ENCODE data around the gene PRRC2B. TPM values are rescaled to one million over a fixed set of nuclear protein-coding genes. Genes with fewer than 3 reads are reported as not detected.
"Not testable (repeated sequence)": the region's sequence is repeated elsewhere in the genome, so short reads cannot be mapped to it uniquely, and the experiment has no call there.

Gene PRRC2B
- total RNA-seq, 2 experiments from 2014 or later = 281 to 303 TPM

GRCh38 chr9:131539223-131539923, 145.5 kb downstream of the PRRC2B start:
- peaks cover 6% of the 10 kb centered on the region for H3K27me3 Mint-ChIP-seq
- H3K4me1 Mint-ChIP-seq = peaks cover 39% of the 10 kb centered on the region
- H3K36me3 Mint-ChIP-seq (ENCODE audit: low read depth) = peaks cover 17% of the 10 kb centered on the region
- peak; percentile 49 for DNase-seq
- POLR2A ChIA-PET = interaction anchor here (0.6 kb wide), 1 partner anchor 40 kb away, joined by 3 read pairs; no protein-coding TSS in a partner anchor
- H3K9me3 Mint-ChIP-seq = peaks cover 17% of the 10 kb centered on the region
- CTCF ChIA-PET = no interaction called here
- H3K4me3 Mint-ChIP-seq = no peak overlapping the region
- peak overlapping the region; percentile 76 for H3K27ac Mint-ChIP-seq

DNA sequence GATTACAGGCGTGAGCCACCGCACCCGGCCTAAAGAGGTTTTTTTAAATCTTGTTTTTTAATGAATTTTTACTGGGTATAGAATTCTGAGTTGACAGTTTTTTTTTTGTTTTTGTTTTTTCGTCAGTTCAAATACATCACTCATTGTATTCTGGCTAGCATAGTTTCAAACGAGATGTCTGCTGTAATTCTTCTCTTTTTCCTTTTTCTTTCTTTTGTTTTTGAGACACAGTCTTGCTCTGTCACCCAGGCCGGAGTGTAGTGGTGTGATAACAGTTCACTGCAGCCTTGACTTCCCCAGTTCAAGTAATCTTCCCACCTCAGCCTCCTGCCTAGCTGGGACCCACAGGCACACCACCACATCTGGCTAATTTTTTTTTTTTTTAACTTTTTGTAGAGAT, 149.3 kb downstream of the PRRC2B start:
- POLR2A ChIA-PET = no interaction called here
- H3K27ac Mint-ChIP-seq = no peak overlapping the region
- peaks cover 31% of the 10 kb centered on the region for H3K36me3 Mint-ChIP-seq (ENCODE audit: low read depth)
- no peak for DNase-seq
- H3K4me1 Mint-ChIP-seq = peaks cover 24% of the 10 kb centered on the region
- peaks cover 21% of the 10 kb centered on the region for H3K9me3 Mint-ChIP-seq
- H3K4me3 Mint-ChIP-seq = no peak overlapping the region
- CTCF ChIA-PET = no interaction called here
- H3K27me3 Mint-ChIP-seq = peaks cover 35% of the 10 kb centered on the region

DNA sequence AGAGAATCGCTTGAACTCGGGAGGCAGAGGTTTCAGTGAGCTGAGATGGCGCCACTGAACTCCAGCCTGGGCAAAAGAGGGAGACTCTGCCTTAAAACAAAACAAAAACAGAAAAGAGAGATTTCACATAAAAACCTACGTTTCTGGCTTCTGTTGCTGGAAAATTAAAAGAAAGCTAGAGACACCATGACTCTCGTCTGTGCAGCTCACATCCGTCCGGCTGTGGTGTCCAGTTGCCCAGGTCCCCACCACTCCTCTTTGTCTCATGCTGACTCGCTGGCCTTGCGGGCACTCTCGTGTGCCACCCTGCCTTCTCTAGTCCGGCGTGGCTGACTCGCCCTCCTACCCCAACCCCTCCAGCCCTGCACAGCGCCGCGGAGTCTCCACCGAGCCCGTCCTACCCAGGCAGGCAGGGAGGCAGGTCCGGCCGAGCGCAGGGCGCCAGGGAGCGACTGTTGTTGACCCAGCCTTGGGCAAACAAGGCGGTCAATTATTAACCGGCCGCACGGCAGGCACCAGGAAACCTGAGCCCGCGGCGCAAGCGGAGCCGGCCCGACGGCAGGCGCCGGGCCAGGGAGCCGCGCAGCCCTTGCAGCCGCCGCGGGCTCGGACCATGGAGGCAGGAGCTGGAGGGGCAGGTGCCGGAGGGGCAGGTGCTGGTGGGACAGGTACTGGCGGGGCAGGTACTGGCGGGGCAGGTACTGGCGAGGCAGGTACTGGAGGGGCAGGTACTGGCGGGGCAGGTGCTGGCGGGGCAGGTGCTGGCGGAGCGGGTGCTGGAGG, 151.3 kb downstream of the PRRC2B start, which contains the start of gene PRRT1B:
Gene PRRT1B (plus strand): TSS at position 521 of the 783 bp plus-strand sequence. CDS start 93 bp downstream, at position 614.
- peaks cover 14% of the 10 kb centered on the region for H3K4me1 Mint-ChIP-seq
- CTCF ChIA-PET = interaction anchor here (0.9 to 2.5 kb wide), 2 partner anchors 149 to 195 kb away, joined by 3 to 5 read pairs; no protein-coding TSS in a partner anchor
- H3K27me3 Mint-ChIP-seq = peaks cover 55% of the 10 kb centered on the region
- no peak within 1 kb of the TSS for H3K4me3 Mint-ChIP-seq
- POLR2A ChIA-PET = no interaction called here
- DNase-seq = no peak
- no peak within 1 kb of the TSS for H3K27ac Mint-ChIP-seq
- peaks cover 36% of the 10 kb centered on the region for H3K36me3 Mint-ChIP-seq (ENCODE audit: low read depth)
- peaks cover 31% of the 10 kb centered on the region for H3K9me3 Mint-ChIP-seq

DNA sequence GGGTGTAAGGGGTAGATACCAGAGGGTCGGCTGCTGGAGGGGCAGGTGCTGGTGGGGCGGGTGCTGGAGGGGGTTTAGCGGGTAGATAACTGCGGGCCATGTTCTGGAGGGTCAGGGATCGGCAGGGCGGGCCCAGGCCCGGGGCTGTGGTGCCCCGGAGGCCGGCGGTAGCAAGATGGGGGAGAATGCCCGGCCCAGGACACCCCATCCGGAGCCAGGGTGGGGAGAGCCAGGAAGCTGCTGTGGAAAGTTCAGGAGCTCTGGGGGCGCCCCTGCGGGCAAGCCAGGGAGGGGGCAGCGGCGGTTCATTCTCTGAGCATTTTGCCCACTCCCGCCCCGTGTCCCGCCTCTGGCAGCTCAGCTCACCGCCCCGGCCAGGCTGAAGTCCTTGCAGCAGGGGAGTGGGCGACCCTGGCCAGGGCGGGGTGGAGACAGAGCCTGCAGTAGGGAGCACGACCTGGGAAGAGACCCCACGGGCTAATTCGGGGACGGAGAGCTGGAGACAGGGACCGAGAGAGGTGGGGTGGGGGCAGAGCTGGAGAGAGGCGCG, 152.0 kb downstream of the PRRC2B start:
- Mint-ChIP-seq H3K9me3 (peaks cover 31% of the 10 kb centered on the region), H3K36me3 (ENCODE audit: low read depth) (peaks cover 36% of the 10 kb centered on the region), H3K27me3 (peaks cover 59% of the 10 kb centered on the region), H3K27ac (no peak overlapping the region), H3K4me3 (no peak overlapping the region), H3K4me1 (peaks cover 8% of the 10 kb centered on the region)
- CTCF ChIA-PET = interaction anchor here (0.9 to 2.5 kb wide), 3 partner anchors 14 to 195 kb away, joined by 3 to 5 read pairs (median 4); no protein-coding TSS in a partner anchor
- POLR2A ChIA-PET = no interaction called here
- no peak for DNase-seq

DNA sequence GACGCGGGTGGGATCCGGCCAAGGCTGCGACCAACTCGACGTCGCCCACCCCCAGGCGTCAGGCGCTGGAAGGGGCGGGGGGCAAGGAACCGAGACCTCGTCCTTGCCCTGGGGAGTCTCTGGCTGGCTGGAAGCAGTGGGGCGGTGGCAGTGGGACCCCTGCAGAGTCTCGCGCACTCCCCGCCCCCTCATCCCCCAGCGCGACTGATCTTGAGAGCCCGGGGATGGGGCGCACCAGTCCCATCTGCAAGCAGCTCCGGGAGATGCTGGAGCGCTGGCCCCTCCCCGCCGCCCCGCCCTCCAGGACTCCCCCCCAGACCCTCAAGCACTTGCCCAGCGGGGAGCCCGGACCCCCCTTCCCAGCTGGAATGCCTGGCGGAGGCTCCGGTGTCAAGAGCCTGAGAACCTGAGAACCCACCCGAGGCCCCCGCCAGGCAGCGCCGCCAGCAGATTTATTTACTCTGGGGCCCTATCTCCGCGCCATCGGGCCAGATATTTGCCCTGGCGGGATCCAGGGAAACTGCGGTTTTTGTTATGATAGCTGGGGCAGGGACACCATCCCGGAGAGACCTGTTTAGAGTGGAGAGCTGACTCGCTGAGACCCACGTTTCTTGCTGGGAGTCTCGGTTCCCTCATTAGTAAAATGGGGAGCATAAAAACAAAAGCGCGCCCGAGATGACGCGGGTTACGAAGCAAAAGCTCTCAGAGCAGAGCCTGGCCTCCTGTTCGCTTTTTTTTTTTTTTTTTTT, 152.6 kb downstream of the PRRC2B start:
- DNase-seq = no peak
- H3K27ac Mint-ChIP-seq = peak overlapping the region; percentile 16
- ChIA-PET CTCF (interaction anchor here (0.9 to 2.5 kb wide), 3 partner anchors 13 to 196 kb away, joined by 3 to 5 read pairs (median 4); no protein-coding TSS in a partner anchor), POLR2A (no interaction called here)
- H3K4me3 Mint-ChIP-seq = peak overlapping the region; percentile 64
- peaks cover 31% of the 10 kb centered on the region for H3K9me3 Mint-ChIP-seq
- peaks cover 61% of the 10 kb centered on the region for H3K27me3 Mint-ChIP-seq
- peaks cover 36% of the 10 kb centered on the region for H3K36me3 Mint-ChIP-seq (ENCODE audit: low read depth)
- peaks cover 8% of the 10 kb centered on the region for H3K4me1 Mint-ChIP-seq

GRCh38 chr9:131549186-131549585, 155.3 kb downstream of the PRRC2B start:
- Mint-ChIP-seq H3K36me3 (ENCODE audit: low read depth) (peaks cover 25% of the 10 kb centered on the region), H3K27me3 (peaks cover 70% of the 10 kb centered on the region), H3K9me3 (peaks cover 17% of the 10 kb centered on the region)
- H3K4me1 Mint-ChIP-seq, H3K27ac Mint-ChIP-seq, POLR2A ChIA-PET, H3K4me3 Mint-ChIP-seq, CTCF ChIA-PET, DNase-seq: not testable (repeated sequence)

Other genes starting within 250 kb of the PRRC2B start
- gene FAM78A, start 117.6 kb upstream of the PRRC2B start, total RNA-seq = 100 to 1,000 TPM; 118 to 128 TPM
- under 1 TPM in 1 of 2 experiments, not detected in 1; 0.21 TPM for gene PLPP7, start 104.4 kb upstream of the PRRC2B start, total RNA-seq
- 10 to 100 TPM; 47.7 to 54.1 TPM for gene POMT1, start 108.8 kb downstream of the PRRC2B start, total RNA-seq
- 10 to 100 TPM; 35.9 to 39.5 TPM for gene UCK1, start 137.2 kb downstream of the PRRC2B start, total RNA-seq
- not detected for gene PRRT1B, start 151.4 kb downstream of the PRRC2B start, total RNA-seq